ENCODE measurements around the gene PLSCR4. TPM values are rescaled to one million over a fixed set of nuclear protein-coding genes. Genes with fewer than 3 reads are reported as not detected.

Gene PLSCR4
- total and polyA plus RNA-seq, 2 of the 4 experiments (the other 2 are of a cell fraction): 3.8 to 4.4 TPM

DNA sequence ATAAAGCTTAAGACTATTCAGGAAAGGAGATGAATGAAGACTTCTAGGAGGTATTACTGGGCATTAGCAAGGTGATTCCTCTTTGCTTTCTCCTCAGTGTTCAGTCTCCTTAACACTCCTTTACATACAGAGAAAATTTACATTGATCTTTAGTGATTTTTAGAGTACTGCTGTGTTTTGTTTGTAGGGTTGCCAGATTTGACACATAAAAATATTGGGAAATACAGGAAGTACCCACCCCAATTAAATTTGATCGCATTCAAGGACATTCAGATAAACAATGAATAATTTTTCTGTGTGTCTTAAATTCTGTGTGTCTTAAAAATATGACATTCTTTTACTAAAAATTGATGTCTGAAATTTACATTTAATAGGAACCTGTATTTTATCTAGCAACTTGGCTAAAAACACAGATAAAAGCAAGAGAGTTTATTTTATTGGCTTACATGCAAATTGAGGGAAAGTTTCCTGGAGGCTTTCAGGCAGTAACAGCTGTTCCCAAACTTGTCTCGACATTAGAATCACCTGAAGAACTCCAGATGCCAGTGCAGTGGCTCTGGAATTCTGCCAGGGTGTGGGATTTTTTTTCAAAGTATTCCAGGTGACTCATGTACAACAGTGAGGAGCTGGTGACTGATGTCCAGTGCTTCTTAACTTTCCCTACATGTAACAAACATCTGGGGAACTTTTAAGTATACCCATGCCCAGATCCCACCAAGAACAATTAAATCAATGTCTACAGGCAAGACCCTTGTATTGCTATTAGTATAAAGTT is 66.5 kb downstream of the PLSCR4 start:
- no peak overlapping the region for H3K4ac ChIP-seq (ENCODE audit: low read depth, low read length)
- WGBS, 2 experiments (ENCODE audit: extremely low coverage in 2 of 2, insufficient read length in 1 of 2): no CpG with 5 or more reads among the region's 2 CpGs
- BruUV-seq (replicated peaks): no TSS peak
- H2BK120ac ChIP-seq (ENCODE audit: low read depth, low read length): no peak overlapping the region
- no peaks in the 10 kb centered on the region for H3K4me1 ChIP-seq (ENCODE audit: control insufficient read depth, insufficient read depth, low read length)
- no peak overlapping the region for H2BK15ac ChIP-seq (ENCODE audit: low read depth, low read length)
- peak; percentile 45 for DNase-seq
- no peak for TF ChIP-seq RAD21 (IDR thresholded peaks at IDR 0.05; ENCODE audit: low read length)
- TF ChIP-seq, protein P1, sequence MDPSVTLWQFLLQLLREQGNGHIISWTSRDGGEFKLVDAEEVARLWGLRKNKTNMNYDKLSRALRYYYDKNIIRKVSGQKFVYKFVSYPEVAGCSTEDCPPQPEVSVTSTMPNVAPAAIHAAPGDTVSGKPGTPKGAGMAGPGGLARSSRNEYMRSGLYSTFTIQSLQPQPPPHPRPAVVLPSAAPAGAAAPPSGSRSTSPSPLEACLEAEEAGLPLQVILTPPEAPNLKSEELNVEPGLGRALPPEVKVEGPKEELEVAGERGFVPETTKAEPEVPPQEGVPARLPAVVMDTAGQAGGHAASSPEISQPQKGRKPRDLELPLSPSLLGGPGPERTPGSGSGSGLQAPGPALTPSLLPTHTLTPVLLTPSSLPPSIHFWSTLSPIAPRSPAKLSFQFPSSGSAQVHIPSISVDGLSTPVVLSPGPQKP (IDR thresholded peaks at IDR 0.05; ENCODE audit: borderline replicate concordance, low read depth, low read length): no peak
- no peak for TF ChIP-seq RCOR1 (IDR thresholded peaks at IDR 0.05; ENCODE audit: insufficient replicate concordance, low read length)
- no peak for TF ChIP-seq RFX5 (IDR thresholded peaks at IDR 0.05; ENCODE audit: low read depth, low read length)
- no peak for TF ChIP-seq NFE2L2 (IDR thresholded peaks at IDR 0.05; ENCODE audit: low read depth, low read length)
- no peak for TF ChIP-seq BHLHE40 (IDR thresholded peaks at IDR 0.05; ENCODE audit: low read depth, low read length)
- TF ChIP-seq, protein P2, sequence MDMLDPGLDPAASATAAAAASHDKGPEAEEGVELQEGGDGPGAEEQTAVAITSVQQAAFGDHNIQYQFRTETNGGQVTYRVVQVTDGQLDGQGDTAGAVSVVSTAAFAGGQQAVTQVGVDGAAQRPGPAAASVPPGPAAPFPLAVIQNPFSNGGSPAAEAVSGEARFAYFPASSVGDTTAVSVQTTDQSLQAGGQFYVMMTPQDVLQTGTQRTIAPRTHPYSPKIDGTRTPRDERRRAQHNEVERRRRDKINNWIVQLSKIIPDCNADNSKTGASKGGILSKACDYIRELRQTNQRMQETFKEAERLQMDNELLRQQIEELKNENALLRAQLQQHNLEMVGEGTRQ (IDR thresholded peaks at IDR 0.05; ENCODE audit: low read depth, low read length): no peak
- TF ChIP-seq CEBPB (IDR thresholded peaks at IDR 0.05; ENCODE audit: low read depth, low read length): no peak
- TF ChIP-seq, protein P3, sequence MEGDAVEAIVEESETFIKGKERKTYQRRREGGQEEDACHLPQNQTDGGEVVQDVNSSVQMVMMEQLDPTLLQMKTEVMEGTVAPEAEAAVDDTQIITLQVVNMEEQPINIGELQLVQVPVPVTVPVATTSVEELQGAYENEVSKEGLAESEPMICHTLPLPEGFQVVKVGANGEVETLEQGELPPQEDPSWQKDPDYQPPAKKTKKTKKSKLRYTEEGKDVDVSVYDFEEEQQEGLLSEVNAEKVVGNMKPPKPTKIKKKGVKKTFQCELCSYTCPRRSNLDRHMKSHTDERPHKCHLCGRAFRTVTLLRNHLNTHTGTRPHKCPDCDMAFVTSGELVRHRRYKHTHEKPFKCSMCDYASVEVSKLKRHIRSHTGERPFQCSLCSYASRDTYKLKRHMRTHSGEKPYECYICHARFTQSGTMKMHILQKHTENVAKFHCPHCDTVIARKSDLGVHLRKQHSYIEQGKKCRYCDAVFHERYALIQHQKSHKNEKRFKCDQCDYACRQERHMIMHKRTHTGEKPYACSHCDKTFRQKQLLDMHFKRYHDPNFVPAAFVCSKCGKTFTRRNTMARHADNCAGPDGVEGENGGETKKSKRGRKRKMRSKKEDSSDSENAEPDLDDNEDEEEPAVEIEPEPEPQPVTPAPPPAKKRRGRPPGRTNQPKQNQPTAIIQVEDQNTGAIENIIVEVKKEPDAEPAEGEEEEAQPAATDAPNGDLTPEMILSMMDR (conservative IDR thresholded peaks at IDR 0.05; ENCODE audit: low read depth, low read length): no peak
- TF ChIP-seq FOS (IDR thresholded peaks at IDR 0.05; ENCODE audit: low read depth, low read length): no peak
- no peak for TF ChIP-seq MXI1 (IDR thresholded peaks at IDR 0.05; ENCODE audit: borderline replicate concordance, low read depth, low read length)
- TF ChIP-seq MAFK (IDR thresholded peaks at IDR 0.05; ENCODE audit: low read depth, low read length): no peak
- TF ChIP-seq POLR2A (IDR thresholded peaks at IDR 0.05; ENCODE audit: low read depth, low read length): no peak
- no peak overlapping the region for H3K56ac ChIP-seq (ENCODE audit: extremely low read depth, insufficient read depth, low read length)
- H2AK9ac ChIP-seq (replicated peaks; ENCODE audit: low read depth, low read length, poor library complexity): no peak overlapping the region
- H3K79me1 ChIP-seq (ENCODE audit: low read depth in 1 of 2, low read length in 2 of 2): no peaks in the 10 kb centered on the region; a peak in 1 of 4 replicates
- no peak overlapping the region for H3K4me2 ChIP-seq (ENCODE audit: low read depth, low read length)
- H3K14ac ChIP-seq (replicated peaks; ENCODE audit: low read depth, low read length): no peak overlapping the region
- no peaks in the 10 kb centered on the region for H3K27me3 ChIP-seq (ENCODE audit: control insufficient read depth, insufficient read depth, low read length)
- no peak overlapping the region for H3K9ac ChIP-seq (ENCODE audit: low read depth, low read length)
- no peak overlapping the region for H3K18ac ChIP-seq (ENCODE audit: low read depth, low read length)
- no peak overlapping the region for H3K4me3 ChIP-seq (ENCODE audit: insufficient read depth, low read depth, low read length)
- ChIA-PET POLR2A (ENCODE audit: unreplicated experiment) (no interaction called here), CTCF (interaction anchor here (1.9 kb wide), 1 partner anchor 119 kb away, joined by 11 read pairs; no protein-coding TSS in a partner anchor)
- H4K5ac ChIP-seq (ENCODE audit: low read depth, low read length): no peak overlapping the region
- intact Hi-C loops (cut with micrococcal nuclease): no loop called here
- no peak overlapping the region for H4K8ac ChIP-seq (ENCODE audit: low read depth in 2 of 2, low read length in 2 of 2)
- no peaks in the 10 kb centered on the region for H3K9me3 ChIP-seq (ENCODE audit: control insufficient read depth, insufficient read depth, low read length)
- no peak overlapping the region for H2AFZ ChIP-seq (replicated peaks; ENCODE audit: low read length, poor library complexity)
- H2BK5ac ChIP-seq (ENCODE audit: low read depth, low read length, poor library complexity, severe bottlenecking): no peak overlapping the region
- ATAC-seq (ENCODE audit: low read depth): no peak
- H2BK20ac ChIP-seq (ENCODE audit: low read depth, low read length): no peak overlapping the region
- no peaks in the 10 kb centered on the region for H3K36me3 ChIP-seq (ENCODE audit: control insufficient read depth, insufficient read depth, low read length)
- H2AK5ac ChIP-seq (ENCODE audit: low read depth, low read length): no peak overlapping the region
- H3K9me1 ChIP-seq (ENCODE audit: insufficient read depth, low read length): no peaks in the 10 kb centered on the region
- H4K91ac ChIP-seq (ENCODE audit: insufficient read depth, low read depth, low read length): no peak overlapping the region
- H3K27ac ChIP-seq (ENCODE audit: insufficient read depth, low read length): no peak overlapping the region
- dilution Hi-C loops (cut with HindIII; ENCODE audit: low sequenced_read_pairs, unreplicated experiment): no loop called here
- H3K23ac ChIP-seq (ENCODE audit: low read depth, low read length): no peak overlapping the region
- no peaks in the 10 kb centered on the region for H4K20me1 ChIP-seq (ENCODE audit: insufficient read depth, low read length)
- in situ Hi-C loops (cut with MboI; ENCODE audit: low sequenced_read_pairs): no loop called here
